Endodermal cell (in vitro differentiated cells): ENCODE results near the gene CCR8. TPM values are rescaled to one million over a fixed set of nuclear protein-coding genes. Genes with fewer than 3 reads are reported as not detected.
A peak's percentile ranks its signal among the peaks of the same experiment; 100 is the strongest.

ENCODE experiments used
- DNase-seq: peaks from one replicate; pipeline ENCODE4 v3.0.0-alpha.2; 2017
- H3K27ac ChIP-seq: 2 replicates; pipeline ENCODE4 v1.5.1; 2013; ENCODE audit warnings: mild to moderate bottlenecking, low read depth, low read length, moderate library complexity
- H3K27me3 ChIP-seq: 2 replicates; pipeline ENCODE4 v1.6.1; 2013; ENCODE audit warnings: mild to moderate bottlenecking, low read length, moderate library complexity; ENCODE audit not compliant: insufficient read depth, control insufficient read depth, poor library complexity, severe bottlenecking
- H3K36me3 ChIP-seq: 2 replicates; pipeline ENCODE4 v1.7.0; 2013; ENCODE audit warnings: mild to moderate bottlenecking, low read length, moderate library complexity; ENCODE audit not compliant: control insufficient read depth, insufficient read depth
- H3K4me1 ChIP-seq: one replicate; pipeline ENCODE4 v1.7.0; 2013; ENCODE audit warnings: low read length; ENCODE audit not compliant: control insufficient read depth, insufficient read depth
- H3K4me3 ChIP-seq: 2 replicates; pipeline ENCODE4 v1.5.1; 2013; ENCODE audit warnings: mild to moderate bottlenecking, low read length, moderate library complexity
- H3K9ac ChIP-seq: 2 replicates; pipeline ENCODE4 v1.6.1; 2013; ENCODE audit warnings: mild to moderate bottlenecking, low read length, moderate library complexity; ENCODE audit not compliant: poor library complexity, severe bottlenecking; ENCODE audit errors: extremely low read depth
- H3K9me3 ChIP-seq: 2 replicates; pipeline ENCODE4 v1.6.1; 2013; ENCODE audit warnings: mild to moderate bottlenecking, low read length, moderate library complexity; ENCODE audit not compliant: control insufficient read depth
- H3K27ac Mint-ChIP-seq: 2 replicates; pipeline ENCODE4 v1.8.0; 2020; ENCODE audit warnings: mixed read lengths
- H3K27me3 Mint-ChIP-seq: 2 replicates; pipeline ENCODE4 v1.8.0; 2021; ENCODE audit warnings: mild to moderate bottlenecking, mixed read lengths; ENCODE audit not compliant: insufficient read depth
- H3K36me3 Mint-ChIP-seq: 2 replicates; pipeline ENCODE4 v1.8.0; 2020; ENCODE audit warnings: low read depth, mixed read lengths
- H3K4me1 Mint-ChIP-seq: 2 replicates; pipeline ENCODE4 v1.8.0; 2020; ENCODE audit warnings: mixed read lengths
- H3K4me3 Mint-ChIP-seq: 2 replicates; pipeline ENCODE4 v1.8.0; 2020; ENCODE audit warnings: mild to moderate bottlenecking, moderate library complexity, mixed read lengths
- H3K9me3 Mint-ChIP-seq: 2 replicates; pipeline ENCODE4 v1.8.0; 2020; ENCODE audit warnings: mild to moderate bottlenecking, mixed read lengths
- CTCF ChIP-seq: fragments of 200-600 bp; sonication (generic); conservative IDR thresholded peaks from 2 replicates; pipeline ENCODE4 v1.5.0; 2021; ENCODE audit warnings: antibody characterized with exemption, mild to moderate bottlenecking
- WGBS, 2 experiments: methylation state at CpG; one replicate each; pipeline versions ENCODE4 v1.1.5 to v1.1.7; 2013; ENCODE audit warnings: missing lambda C conversion rate in 2 of 2, mixed read lengths in 1 of 2; ENCODE audit not compliant: insufficient coverage in 1 of 2, insufficient read length in 1 of 2; 5-methylcytosine and 5-hydroxymethylcytosine counted together
- total RNA-seq, 2 donors: library from RNA; stranded (reverse); fragmentation: NEBNext Ultra II Directional in 1 of 2; extraction: Animal tissue kit (Norgen Biotek cat#: 25700) in 1 of 2; gene quantifications; 2 replicates in 1 of 2; 3 replicates in 1 of 2; pipeline ENCODE4 v1.2.1, GENCODE V29; 2021

Gene CCR8
- total RNA-seq, 2 donors from 2014 or later: 0.22 TPM; not detected in 1

DNA sequence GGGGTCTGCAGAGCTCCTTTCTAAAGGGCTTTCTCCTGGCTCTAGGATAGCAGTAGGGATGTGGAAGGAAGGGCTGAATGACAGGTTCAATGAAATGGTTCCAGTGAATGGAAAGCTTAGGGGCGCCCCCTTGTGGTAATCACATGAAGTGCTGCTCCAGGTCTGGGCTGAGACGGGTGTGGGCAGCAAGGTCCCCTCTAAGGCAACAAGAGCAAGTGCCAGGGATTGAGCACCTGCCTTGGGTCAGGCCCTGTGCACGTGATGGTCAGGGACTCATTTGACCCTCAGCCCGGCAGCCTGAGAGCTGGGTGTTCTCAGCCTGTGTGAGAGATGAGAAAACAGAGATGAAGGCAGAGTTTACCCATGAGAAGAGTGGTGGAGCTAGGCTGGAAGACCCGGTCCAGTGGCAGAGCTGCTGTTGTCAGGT, 37.6 kb upstream of the CCR8 start:
- Histone ChIP-seq H3K27me3 (no peaks in the 10 kb centered on the region), H3K4me3 (no peak overlapping the region), H3K36me3 (no peaks in the 10 kb centered on the region), H3K9me3 (no peaks in the 10 kb centered on the region), H3K27ac (no peak overlapping the region), H3K4me1 (no peaks in the 10 kb centered on the region), H3K9ac (no peak overlapping the region)
- DNase-seq: peak; percentile 95
- Mint-ChIP-seq H3K9me3 (no peaks in the 10 kb centered on the region), H3K36me3 (no peaks in the 10 kb centered on the region), H3K27me3 (no peaks in the 10 kb centered on the region), H3K27ac (no peak overlapping the region), H3K4me1 (peaks cover 14% of the 10 kb centered on the region), H3K4me3 (no peak overlapping the region)
- WGBS, 2 experiments: 0 to 34% methylated on average over 1 to 5 of the region's 5 CpGs
- TF ChIP-seq CTCF: peak; percentile 95

DNA sequence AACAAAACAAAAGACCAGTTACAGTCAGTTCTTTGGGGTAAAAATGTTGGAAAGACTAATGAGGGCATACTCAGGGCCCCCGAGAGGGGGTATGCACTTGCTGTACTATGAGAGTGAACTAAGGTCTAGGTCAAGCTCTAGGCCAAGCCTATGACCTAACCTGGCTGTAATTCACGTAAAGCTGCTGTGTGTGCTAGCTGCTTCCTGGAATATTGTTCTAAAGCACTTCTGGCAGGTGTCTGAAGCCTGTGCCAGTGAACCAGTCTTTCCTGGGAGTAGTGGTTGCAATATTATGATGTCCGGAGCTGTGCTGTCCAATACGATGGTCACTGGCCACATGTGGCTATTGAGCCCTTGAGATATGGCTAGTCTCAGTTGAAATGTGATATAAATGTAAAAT, 36.5 kb upstream of the CCR8 start:
- WGBS, 2 experiments: 90 to 95% methylated on average over 4 of the region's 4 CpGs

DNA sequence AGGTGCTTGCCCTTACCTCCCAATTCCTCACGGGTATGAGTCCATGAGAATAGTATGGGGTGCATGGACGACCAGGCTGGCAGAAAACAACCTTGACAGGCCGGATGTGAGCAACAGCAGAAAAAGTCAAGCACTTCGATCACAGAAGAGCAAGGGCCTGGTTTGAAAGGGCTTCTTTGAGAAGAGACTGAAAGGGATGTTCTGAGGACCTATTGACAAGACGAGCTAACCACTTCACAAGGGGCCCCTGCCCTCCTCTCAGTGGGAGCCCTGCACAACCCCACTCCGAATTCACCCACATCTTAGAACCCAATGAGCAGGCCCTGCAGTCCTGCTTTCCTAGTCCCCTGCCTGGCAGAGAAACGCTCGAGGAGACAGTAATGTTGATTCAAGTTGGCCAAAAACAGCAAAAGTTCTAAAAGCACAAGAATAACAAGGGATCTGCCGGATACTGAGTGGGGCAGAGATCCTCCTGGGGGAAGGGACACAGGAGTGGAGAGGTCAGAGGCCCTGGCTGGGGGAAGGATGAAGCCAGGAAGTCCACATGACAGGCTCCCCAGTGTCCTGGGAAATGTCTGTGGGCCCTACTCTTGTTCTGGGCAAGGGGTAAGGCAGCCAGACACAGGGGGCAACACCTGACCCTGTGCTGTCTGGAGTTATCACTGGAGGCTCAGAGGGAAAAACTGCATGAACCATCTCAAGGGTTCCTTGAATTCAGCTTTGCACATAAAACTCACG, 34.9 kb upstream of the CCR8 start:
- Histone ChIP-seq H3K27me3 (no peaks in the 10 kb centered on the region), H3K27ac (no peak overlapping the region), H3K36me3 (no peaks in the 10 kb centered on the region), H3K4me3 (no peak overlapping the region), H3K9ac (no peak overlapping the region), H3K4me1 (no peaks in the 10 kb centered on the region), H3K9me3 (no peaks in the 10 kb centered on the region)
- peaks cover under 1% of the 10 kb centered on the region for H3K9me3 Mint-ChIP-seq
- peaks cover under 1% of the 10 kb centered on the region for H3K27me3 Mint-ChIP-seq
- H3K36me3 Mint-ChIP-seq: no peaks in the 10 kb centered on the region
- no peak for TF ChIP-seq CTCF
- H3K4me3 Mint-ChIP-seq: no peak overlapping the region
- peaks cover 12% of the 10 kb centered on the region for H3K4me1 Mint-ChIP-seq
- 85 to 87% methylated on average over 4 to 10 of the region's 10 CpGs for WGBS, 2 experiments
- no peak overlapping the region for H3K27ac Mint-ChIP-seq
- DNase-seq: no peak

More for the DNA sequence above, 36.5 kb upstream of the CCR8 start:
- H3K4me3 ChIP-seq: no peak overlapping the region
- no peak overlapping the region for H3K4me3 Mint-ChIP-seq
- peaks cover 14% of the 10 kb centered on the region for H3K4me1 Mint-ChIP-seq
- no peaks in the 10 kb centered on the region for H3K4me1 ChIP-seq
- no peaks in the 10 kb centered on the region for H3K9me3 Mint-ChIP-seq
- no peaks in the 10 kb centered on the region for H3K9me3 ChIP-seq
- no peaks in the 10 kb centered on the region for H3K36me3 ChIP-seq
- no peak for TF ChIP-seq CTCF
- no peaks in the 10 kb centered on the region for H3K36me3 Mint-ChIP-seq
- DNase-seq: no peak
- no peak overlapping the region for H3K9ac ChIP-seq
- no peaks in the 10 kb centered on the region for H3K27me3 Mint-ChIP-seq
- H3K27me3 ChIP-seq: no peaks in the 10 kb centered on the region
- H3K27ac Mint-ChIP-seq: no peak overlapping the region
- no peak overlapping the region for H3K27ac ChIP-seq
